Measurements from ENCODE around the gene CRHBP. TPM values are rescaled to one million over a fixed set of nuclear protein-coding genes. Genes with fewer than 3 reads are reported as not detected.

Gene CRHBP
- total and polyA plus RNA-seq, 2 donors (not counting 1 experiment from before 2014, with no cell fraction given): 0.17 TPM

GRCh38 chr5:77010243-77010642 lies 57.4 kb downstream of the CRHBP start:
- Histone ChIP-seq H4K20me1 (ENCODE audit: control insufficient read depth, extremely low read depth, insufficient read depth, low read length) (no peaks in the 10 kb centered on the region), H3K4me2 (ENCODE audit: extremely low read depth, insufficient read depth, low read length) (no peak overlapping the region), H3K79me2 (ENCODE audit: control insufficient read depth, insufficient read depth, low read length) (no peaks in the 10 kb centered on the region), H3K27me3 (ENCODE audit: control insufficient read depth, insufficient read depth, low read length) (no peaks in the 10 kb centered on the region), H2AFZ (ENCODE audit: low read length) (no peak overlapping the region), H3K36me3 (ENCODE audit: control insufficient read depth, insufficient read depth, low read length) (no peaks in the 10 kb centered on the region), H3K9me3 (ENCODE audit: control insufficient read depth, insufficient read depth, low read depth, low read length) (no peaks in the 10 kb centered on the region), H3K4me1 (ENCODE audit: control insufficient read depth, extremely low read depth, insufficient read depth, low read length) (no peaks in the 10 kb centered on the region), H3K27ac (ENCODE audit: insufficient read depth, low read length) (no peak overlapping the region), H3K9ac (ENCODE audit: insufficient read depth, low read length) (no peak overlapping the region), H3K4me3 (replicated peaks in 1 of 4; ENCODE audit: control extremely low read depth in 1 of 4, insufficient read depth in 1 of 4, low read depth in 3 of 4, low read length in 4 of 4) (no peak overlapping the region)
- DNase-seq (ENCODE audit: low read depth in 2 of 2): peak in 1 of 2 donors; percentile 45
- TF ChIP-seq, protein P1, sequence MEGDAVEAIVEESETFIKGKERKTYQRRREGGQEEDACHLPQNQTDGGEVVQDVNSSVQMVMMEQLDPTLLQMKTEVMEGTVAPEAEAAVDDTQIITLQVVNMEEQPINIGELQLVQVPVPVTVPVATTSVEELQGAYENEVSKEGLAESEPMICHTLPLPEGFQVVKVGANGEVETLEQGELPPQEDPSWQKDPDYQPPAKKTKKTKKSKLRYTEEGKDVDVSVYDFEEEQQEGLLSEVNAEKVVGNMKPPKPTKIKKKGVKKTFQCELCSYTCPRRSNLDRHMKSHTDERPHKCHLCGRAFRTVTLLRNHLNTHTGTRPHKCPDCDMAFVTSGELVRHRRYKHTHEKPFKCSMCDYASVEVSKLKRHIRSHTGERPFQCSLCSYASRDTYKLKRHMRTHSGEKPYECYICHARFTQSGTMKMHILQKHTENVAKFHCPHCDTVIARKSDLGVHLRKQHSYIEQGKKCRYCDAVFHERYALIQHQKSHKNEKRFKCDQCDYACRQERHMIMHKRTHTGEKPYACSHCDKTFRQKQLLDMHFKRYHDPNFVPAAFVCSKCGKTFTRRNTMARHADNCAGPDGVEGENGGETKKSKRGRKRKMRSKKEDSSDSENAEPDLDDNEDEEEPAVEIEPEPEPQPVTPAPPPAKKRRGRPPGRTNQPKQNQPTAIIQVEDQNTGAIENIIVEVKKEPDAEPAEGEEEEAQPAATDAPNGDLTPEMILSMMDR (conservative IDR thresholded peaks at IDR 0.05 in 1 of 2, IDR thresholded peaks at IDR 0.05 in 1 of 2; ENCODE audit: low read depth in 1 of 2, low read length in 2 of 2): no peak
- TF ChIP-seq EZH2 (IDR thresholded peaks at IDR 0.05; ENCODE audit: low read length, missing control alignments): no peak

DNA sequence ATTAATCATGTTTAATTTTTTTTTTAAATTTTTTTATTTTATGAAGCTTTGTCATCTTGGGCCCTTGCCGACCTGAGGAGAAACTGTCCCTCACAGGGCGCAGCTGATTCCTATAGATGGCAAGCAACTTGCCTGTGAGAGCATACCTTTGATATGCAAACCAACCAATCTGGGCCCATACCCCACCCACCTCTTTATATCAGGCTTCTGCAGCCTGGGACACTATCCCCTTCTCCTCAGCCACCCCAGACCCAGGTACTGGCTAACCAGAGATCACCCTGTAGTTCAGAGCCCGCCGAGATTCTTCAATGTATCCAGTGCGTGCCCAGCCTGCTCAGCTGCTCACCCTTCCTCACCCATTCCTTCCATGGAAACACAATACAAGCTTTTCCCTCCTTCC lies 58.7 kb downstream of the CRHBP start:
- no peaks in the 10 kb centered on the region for H3K27me3 ChIP-seq (ENCODE audit: control insufficient read depth, insufficient read depth, low read length)
- no peaks in the 10 kb centered on the region for H4K20me1 ChIP-seq (ENCODE audit: control insufficient read depth, extremely low read depth, insufficient read depth, low read length)
- H3K4me3 ChIP-seq (replicated peaks in 1 of 4; ENCODE audit: control extremely low read depth in 1 of 4, insufficient read depth in 1 of 4, low read depth in 3 of 4, low read length in 4 of 4): no peak overlapping the region
- H2AFZ ChIP-seq (ENCODE audit: low read length): no peak overlapping the region
- no peak overlapping the region for H3K27ac ChIP-seq (ENCODE audit: insufficient read depth, low read length)
- TF ChIP-seq, protein P1 (conservative IDR thresholded peaks at IDR 0.05 in 1 of 2, IDR thresholded peaks at IDR 0.05 in 1 of 2; ENCODE audit: low read depth in 1 of 2, low read length in 2 of 2): no peak
- no peak for TF ChIP-seq EZH2 (IDR thresholded peaks at IDR 0.05; ENCODE audit: low read length, missing control alignments)
- no peaks in the 10 kb centered on the region for H3K9me3 ChIP-seq (ENCODE audit: control insufficient read depth, insufficient read depth, low read depth, low read length)
- no peaks in the 10 kb centered on the region for H3K36me3 ChIP-seq (ENCODE audit: control insufficient read depth, insufficient read depth, low read length)
- no peaks in the 10 kb centered on the region for H3K79me2 ChIP-seq (ENCODE audit: control insufficient read depth, insufficient read depth, low read length)
- H3K9ac ChIP-seq (ENCODE audit: insufficient read depth, low read length): no peak overlapping the region
- H3K4me2 ChIP-seq (ENCODE audit: extremely low read depth, insufficient read depth, low read length): no peak overlapping the region
- no peaks in the 10 kb centered on the region for H3K4me1 ChIP-seq (ENCODE audit: control insufficient read depth, extremely low read depth, insufficient read depth, low read length)
- no peak for DNase-seq (ENCODE audit: low read depth in 2 of 2)

DNA sequence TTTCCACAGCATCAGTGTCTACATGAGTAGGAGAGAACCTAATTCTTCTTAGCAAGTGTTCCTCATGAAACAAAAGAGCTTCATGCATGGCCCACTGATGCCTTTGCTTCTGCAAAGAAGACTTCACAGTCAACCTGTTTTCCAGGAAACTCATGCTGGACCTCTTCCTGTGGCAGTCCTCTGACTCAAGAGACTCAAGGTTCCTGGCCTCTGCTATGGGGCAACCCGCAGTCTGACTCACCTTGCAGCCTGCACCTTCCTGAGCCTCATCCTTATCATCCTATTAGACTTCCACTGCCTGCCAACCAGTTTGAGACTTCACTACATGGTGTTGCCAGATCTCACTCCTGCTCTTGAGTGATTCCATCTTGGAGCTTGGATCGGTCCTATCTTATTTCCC lies 59.8 kb downstream of the CRHBP start:
- H3K4me2 ChIP-seq (ENCODE audit: extremely low read depth, insufficient read depth, low read length): no peak overlapping the region
- peak in 1 of 2 donors; percentile 8 for DNase-seq (ENCODE audit: low read depth in 2 of 2)

More for the DNA sequence above, 59.8 kb downstream of the CRHBP start:
- Histone ChIP-seq H3K27me3 (ENCODE audit: control insufficient read depth, insufficient read depth, low read length) (no peaks in the 10 kb centered on the region), H3K27ac (ENCODE audit: insufficient read depth, low read length) (no peak overlapping the region), H4K20me1 (ENCODE audit: control insufficient read depth, extremely low read depth, insufficient read depth, low read length) (no peaks in the 10 kb centered on the region), H3K9ac (ENCODE audit: insufficient read depth, low read length) (no peak overlapping the region), H3K36me3 (ENCODE audit: control insufficient read depth, insufficient read depth, low read length) (no peaks in the 10 kb centered on the region), H3K4me3 (replicated peaks in 1 of 4; ENCODE audit: control extremely low read depth in 1 of 4, insufficient read depth in 1 of 4, low read depth in 3 of 4, low read length in 4 of 4) (no peak overlapping the region), H2AFZ (ENCODE audit: low read length) (no peak overlapping the region), H3K9me3 (ENCODE audit: control insufficient read depth, insufficient read depth, low read depth, low read length) (no peaks in the 10 kb centered on the region), H3K4me1 (ENCODE audit: control insufficient read depth, extremely low read depth, insufficient read depth, low read length) (no peaks in the 10 kb centered on the region), H3K79me2 (ENCODE audit: control insufficient read depth, insufficient read depth, low read length) (no peaks in the 10 kb centered on the region)
- TF ChIP-seq EZH2 (IDR thresholded peaks at IDR 0.05; ENCODE audit: low read length, missing control alignments): no peak
- TF ChIP-seq, protein P1 (conservative IDR thresholded peaks at IDR 0.05 in 1 of 2, IDR thresholded peaks at IDR 0.05 in 1 of 2; ENCODE audit: low read depth in 1 of 2, low read length in 2 of 2): no peak
